GM12878 (cell line): Measurements from ENCODE around the gene BRF1. TPM values are rescaled to one million over a fixed set of nuclear protein-coding genes. Genes with fewer than 3 reads are reported as not detected.
A peak's percentile ranks its signal among the peaks of the same experiment; 100 is the strongest.
"Not testable (repeated sequence)": the region's sequence is repeated elsewhere in the genome, so short reads cannot be mapped to it uniquely, and the experiment has no call there.

Experiments used
- ATAC-seq: fragments of 200-7000 bp; cut with Tn5 transposase; 3 replicates; pipeline ENCODE4 v1.9.1; 2020; ENCODE audit warnings: mild to moderate bottlenecking, moderate library complexity
- BruUV-seq: library from RNA; stranded (reverse); fragments of 400-500 nt; replicated peaks from 2 replicates; lab custom pipeline; 2021; lab: Mats Ljungman, UMichigan
- CTCF ChIA-PET: fragments of 300-600 bp; sonication (Branson Sonifier 250); formaldehyde crosslinking; extraction: SDS; loops from one replicate; lab custom pipeline; 2021; ENCODE audit warnings: inconsistent platforms; lab: Yijun Ruan, JAX
- POLR2A ChIA-PET: fragments of 350-600 bp; formaldehyde crosslinking; extraction: SDS; loops from one replicate; lab custom pipeline; 2021; ENCODE audit warnings: inconsistent platforms; lab: Charles Lee
- RAD21 ChIA-PET: fragments of 300-600 bp; sonication (Branson Sonifier 250); formaldehyde crosslinking; loops from one replicate; lab custom pipeline; 2023; ENCODE audit warnings: antibody characterized with exemption; ENCODE audit not compliant: unreplicated experiment; lab: Charles Lee
- SMC1A ChIA-PET: fragments of 300-600 bp; sonication (Branson Sonifier 250); formaldehyde crosslinking; loops from one replicate; lab custom pipeline; 2023; ENCODE audit not compliant: unreplicated experiment, uncharacterized antibody; lab: Charles Lee
- DNase-seq: peaks from one replicate; pipeline ENCODE4 v3.0.0-alpha.2; 2011; ENCODE audit warnings: low read depth, low spot score
- FAIRE-seq: peaks from 3 replicates; lab custom pipeline; 2011; peaks lifted over from hg19 to GRCh38; lab: Jason Lieb, UNC
- H2AFZ ChIP-seq: 2 replicates; pipeline ENCODE4 v1.6.0; 2011; ENCODE audit warnings: low read depth, low read length, control low read depth; ENCODE audit not compliant: control insufficient read depth
- H3K27ac ChIP-seq: 2 replicates; pipeline ENCODE4 v1.5.1; 2011; ENCODE audit warnings: control low read depth; ENCODE audit not compliant: control insufficient read depth, insufficient read depth
- H3K27me3 ChIP-seq, 2 experiments: replicated peaks in 1 of 2; 2 replicates each; pipeline versions ENCODE4 v1.6.0 to v1.6.1; 2011; ENCODE audit warnings: low read length in 1 of 2; ENCODE audit not compliant: control insufficient read depth in 2 of 2, insufficient read depth in 2 of 2
- H3K36me3 ChIP-seq, 2 experiments: 2 replicates each; pipeline ENCODE4 v1.5.1; 2011; ENCODE audit warnings: low read length in 1 of 2; ENCODE audit not compliant: control insufficient read depth in 2 of 2, insufficient read depth in 2 of 2
- H3K4me1 ChIP-seq: 2 replicates; pipeline ENCODE4 v1.6.1; 2011; ENCODE audit warnings: mild to moderate bottlenecking, low read length, moderate library complexity, mixed read lengths; ENCODE audit not compliant: control insufficient read depth, insufficient read depth
- H3K4me2 ChIP-seq: 2 replicates; pipeline ENCODE4 v1.6.0; 2011; ENCODE audit warnings: control low read depth; ENCODE audit not compliant: control insufficient read depth, insufficient read depth
- H3K4me3 ChIP-seq: fragments of 200-600 bp; sonication (generic); 2 replicates; pipeline ENCODE4 v1.5.1; 2016
- H3K79me2 ChIP-seq: 2 replicates; pipeline ENCODE4 v1.6.0; 2011; ENCODE audit warnings: low read length; ENCODE audit not compliant: control insufficient read depth, insufficient read depth
- H3K9ac ChIP-seq: 2 replicates; pipeline ENCODE4 v1.8.0; 2011; ENCODE audit warnings: low read length, control low read depth, mixed read lengths; ENCODE audit not compliant: control insufficient read depth, insufficient read depth
- H3K9me3 ChIP-seq: replicated peaks from 3 replicates; pipeline ENCODE4 v1.5.1; 2011; ENCODE audit warnings: mild to moderate bottlenecking, low read length; ENCODE audit not compliant: control insufficient read depth, insufficient read depth
- H4K20me1 ChIP-seq: 2 replicates; pipeline ENCODE4 v1.6.0; 2011; ENCODE audit not compliant: control insufficient read depth, insufficient read depth
- BHLHE40 ChIP-seq, 2 experiments: fragments of 450-650 bp in 1 of 2; IDR thresholded peaks; 2 replicates each; pipeline ENCODE4 v1.6.1; 2011 to 2017; ENCODE audit warnings: low read depth in 2 of 2, borderline replicate concordance in 1 of 2, improper control_type of control experiment in 1 of 2, low read length in 1 of 2, mild to moderate bottlenecking in 1 of 2
- BRCA1 ChIP-seq: IDR thresholded peaks from 2 replicates; pipeline ENCODE4 v1.6.1; 2011; ENCODE audit warnings: low read depth, low read length, improper control_type of control experiment
- HCFC1 ChIP-seq: fragments of 150-350 bp; IDR thresholded peaks from 2 replicates; pipeline ENCODE4 v1.6.1; 2014; ENCODE audit warnings: low read length
- HDAC6 ChIP-seq: fragments of 200-600 bp; sonication (generic); IDR thresholded peaks from one replicate; pipeline ENCODE4 v1.8.0; 2017; ENCODE audit warnings: antibody characterized with exemption; ENCODE audit not compliant: unreplicated experiment
- JUND ChIP-seq: IDR thresholded peaks from 2 replicates; pipeline ENCODE4 v1.6.1; 2012; ENCODE audit warnings: low read depth, mild to moderate bottlenecking, low read length, improper control_type of control experiment, moderate library complexity
- KAT2A ChIP-seq: conservative IDR thresholded peaks from 2 replicates; pipeline ENCODE4 v1.6.1; 2011; ENCODE audit warnings: low read depth, low read length; ENCODE audit not compliant: control insufficient read depth
- MYC ChIP-seq: IDR thresholded peaks from 2 replicates; pipeline ENCODE4 v1.6.1; 2011; ENCODE audit warnings: mild to moderate bottlenecking, low read length, moderate library complexity, inconsistent platforms; ENCODE audit not compliant: insufficient read depth, insufficient replicate concordance, insufficient read length, severe bottlenecking
- RAD21 ChIP-seq: IDR thresholded peaks from 2 replicates; pipeline ENCODE4 v1.6.1; 2011; ENCODE audit warnings: mild to moderate bottlenecking, low read depth, low read length, moderate library complexity; ENCODE audit not compliant: insufficient read depth
- RUNX3 ChIP-seq: IDR thresholded peaks from 2 replicates; pipeline ENCODE4 v1.6.1; 2012; ENCODE audit warnings: low read length, inconsistent platforms
- SUPT20H ChIP-seq: IDR thresholded peaks from 2 replicates; pipeline ENCODE4 v1.6.1; 2011; ENCODE audit warnings: low read depth, mild to moderate bottlenecking, low read length, moderate library complexity, borderline replicate concordance; ENCODE audit not compliant: control insufficient read depth
- TCF3 ChIP-seq: IDR thresholded peaks from 2 replicates; pipeline ENCODE4 v1.6.1; 2012; ENCODE audit warnings: low read depth, mild to moderate bottlenecking, low read length, borderline replicate concordance; ENCODE audit not compliant: insufficient read depth
- ZBTB33 ChIP-seq: fragments of 450-650 bp; IDR thresholded peaks from 2 replicates; pipeline ENCODE4 v1.6.1; 2017; ENCODE audit warnings: mild to moderate bottlenecking
- ZBTB4 ChIP-seq: fragments of 450-650 bp; formaldehyde crosslinking; IDR thresholded peaks from 2 replicates; pipeline ENCODE4 v1.4.0; 2022; ENCODE audit warnings: mild to moderate bottlenecking, moderate library complexity
- ZNF24 ChIP-seq: fragments of 450-650 bp; IDR thresholded peaks from 2 replicates; pipeline ENCODE4 v1.6.1; 2017; ENCODE audit warnings: antibody characterized with exemption, mild to moderate bottlenecking
- WGBS: methylation state at CpG from one replicate; pipeline ENCODE4 v1.1.6; 2016; ENCODE audit warnings: low lambda C conversion rate; ENCODE audit not compliant: insufficient replicate concordance, insufficient coverage; ENCODE audit errors: missing lambda C conversion rate; 5-methylcytosine and 5-hydroxymethylcytosine counted together
- in situ Hi-C: fragments of 300-500 bp; cut with MboI; formaldehyde crosslinking; loops from 9 replicates; pipeline ENCODE4 v1.14.3; 2018; ENCODE audit warnings: mixed read lengths
- intact Hi-C: fragments of 100-400 bp; cut with micrococcal nuclease; formaldehyde crosslinking; loops from one replicate; pipeline ENCODE4 v1.14.2; 2022; ENCODE audit not compliant: unreplicated experiment
- polyA plus RNA-seq, 11 experiments: library from polyadenylated mRNA; depleted of rRNA in 4 of 11; unstranded in 6 of 11; stranded (reverse) in 5 of 11; fragments of >200 nt; fragmentation: Nextera tagmentation in 4 of 11; fragmentation: Illumina TruSeq in 1 of 11; extraction: Ambion mirVana in 4 of 11; extraction: Trizol in 1 of 11; gene quantifications; 1 replicate in 1 of 11; 2 replicates in 10 of 11; pipeline versions ENCODE4 v1.2.1 to v1.2.3, GENCODE V29; 2011 to 2016; ENCODE audit warnings: inconsistent platforms in 2 of 11, missing spikeins in 2 of 11, low read depth in 1 of 11
- total RNA-seq, 4 experiments: library from RNA; depleted of rRNA in 3 of 4; stranded (reverse); fragments of >200 nt in 3 of 4; fragmentation: Illumina TruSeq in 1 of 4; extraction: Trizol in 1 of 4; gene quantifications; 2 replicates each; pipeline versions ENCODE4 v1.2.1 to v1.2.3, GENCODE V29; 2013 to 2021

Gene BRF1
- total and polyA plus RNA-seq, 10 of the 15 experiments (the other 5 are each of a cell fraction or from before 2014, with no cell fraction given), result 0.21 to 33.5 (median 10.7) TPM

DNA sequence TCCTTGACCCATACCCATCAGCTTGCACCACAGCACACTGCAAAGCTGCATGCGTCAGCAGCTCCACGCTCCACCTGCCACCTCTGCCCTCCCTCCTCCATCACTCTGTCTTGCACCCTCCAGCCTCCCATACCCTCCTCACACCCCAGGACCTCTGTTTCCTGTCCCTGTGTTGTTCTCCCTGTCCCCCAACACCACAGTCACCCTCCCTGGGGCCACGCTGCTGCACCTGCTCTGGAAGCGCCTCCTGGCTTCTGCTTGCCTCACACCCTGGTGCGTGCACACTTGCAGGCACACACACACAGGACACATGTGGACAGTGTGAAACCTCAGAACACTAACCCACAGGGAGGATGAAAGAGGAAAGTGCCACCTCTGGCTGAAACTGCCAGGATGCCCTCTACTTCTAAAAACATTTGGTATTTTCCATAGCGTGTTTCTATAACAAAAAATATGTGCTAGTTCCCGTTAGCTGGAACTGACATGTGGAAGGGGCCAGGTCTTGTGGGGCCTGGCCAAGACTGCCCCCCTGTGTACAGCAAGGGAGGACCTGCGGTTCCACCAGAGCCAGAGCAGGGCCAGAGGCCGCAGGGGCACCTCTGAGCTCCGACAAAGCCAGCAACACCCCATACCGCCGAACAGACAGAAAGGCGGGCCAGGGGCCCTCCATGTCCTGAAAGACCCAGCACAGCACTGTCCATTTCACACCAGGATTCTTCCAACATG lies 10.0 kb downstream of the BRF1 start (continued):
- TF ChIP-seq TCF3 (no peak), HCFC1 (no peak), ZBTB33 (no peak), BHLHE40 (IDR thresholded peaks at IDR 0.05; ENCODE audit: borderline replicate concordance in 1 of 2, low read depth in 2 of 2, low read length in 1 of 2) (peak in 1 of 2 experiments; percentile 29; a peak in 1 of 4 replicates), RUNX3 (peak; percentile 51), BRCA1 (no peak), ZBTB4 (CRISPR knock-in tag) (no peak), SUPT20H (no peak), ZNF24 (no peak), KAT2A (no peak), JUND (no peak), MYC (no peak), RAD21 (peak; percentile 52), HDAC6 (no peak)

GRCh38 chr14:105288936-105289335 lies 11.9 kb downstream of the BRF1 start:
- H4K20me1 ChIP-seq, SMC1A ChIA-PET, H3K4me2 ChIP-seq, H3K4me3 ChIP-seq, FAIRE-seq, intact Hi-C loops, H3K9ac ChIP-seq, DNase-seq, H3K9me3 ChIP-seq, in situ Hi-C loops, BruUV-seq, H3K27me3 ChIP-seq, POLR2A ChIA-PET, H2AFZ ChIP-seq, H3K36me3 ChIP-seq, H3K27ac ChIP-seq, ATAC-seq: not testable (repeated sequence)
- H3K79me2 ChIP-seq, result peaks cover 32% of the 10 kb centered on the region
- H3K4me1 ChIP-seq, result peaks cover 36% of the 10 kb centered on the region
- 79% methylated on average over 5 of the region's 6 CpGs for whole genome bisulfite sequencing
- CTCF ChIA-PET, result interaction anchor here (0.6 kb wide), 1 partner anchor 186 kb away, joined by 4 read pairs; no protein-coding TSS in a partner anchor
- RAD21 ChIA-PET, result interaction anchor here (1.7 kb wide), 1 partner anchor 10 kb away, joined by 6 read pairs; no protein-coding TSS in a partner anchor
